ENCODE data around the gene PRKCZ. TPM values are rescaled to one million over a fixed set of nuclear protein-coding genes. Genes with fewer than 3 reads are reported as not detected.

Gene PRKCZ
- total and polyA plus RNA-seq, 9 of the 15 experiments (the other 6 are each of a cell fraction or from before 2014, with no cell fraction given), result 0.07 to 3.1 (median 1.3) TPM

DNA sequence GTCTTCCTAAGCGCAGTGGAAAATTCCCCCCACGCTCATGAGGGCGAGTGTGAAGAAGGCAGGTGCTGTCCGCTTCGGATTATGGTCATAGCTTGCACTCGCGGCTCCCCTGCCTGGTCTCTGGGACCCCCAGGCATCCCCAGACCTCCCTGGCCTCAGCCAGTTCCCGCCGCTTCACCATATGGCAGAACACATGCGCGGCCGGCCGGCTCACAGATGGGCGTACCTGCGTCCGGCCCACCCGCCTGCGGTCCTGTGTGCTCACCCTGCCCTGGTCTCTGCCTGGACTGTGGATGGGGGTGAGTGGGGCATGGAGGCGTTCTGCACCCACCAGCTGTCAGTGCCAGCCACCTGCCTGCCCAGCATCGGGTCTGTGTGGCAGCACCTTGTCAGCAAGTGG is 34.1 kb downstream of the PRKCZ start:
- Histone ChIP-seq H3K79me2 (ENCODE audit: control insufficient read depth, insufficient read depth, low read length) (no peaks in the 10 kb centered on the region), H4K20me1 (replicated peaks; ENCODE audit: control insufficient read depth, insufficient read depth, low read length) (peaks cover 3% of the 10 kb centered on the region), H3K36me3 (ENCODE audit: control insufficient read depth, insufficient read depth, low read length) (no peaks in the 10 kb centered on the region), H2AFZ (ENCODE audit: low read depth, low read length) (no peak overlapping the region), H3K9ac (ENCODE audit: insufficient read depth in 1 of 2, low read depth in 2 of 2, low read length in 2 of 2) (no peak overlapping the region), H3K4me2 (ENCODE audit: insufficient read depth, low read length) (no peak overlapping the region), H3K9me1 (ENCODE audit: control insufficient read depth, insufficient read depth, low read length) (no peaks in the 10 kb centered on the region), H3K27me3 (ENCODE audit: control insufficient read depth in 2 of 2, insufficient read depth in 2 of 2, low read length in 2 of 2) (peaks cover 65 to 97% of the 10 kb centered on the region in 2 experiments), H3K4me3 (no peak overlapping the region), H3K9me3 (replicated peaks; ENCODE audit: control insufficient read depth, insufficient read depth, low read depth, low read length) (no peaks in the 10 kb centered on the region), H3K27ac (ENCODE audit: extremely low read depth, low read depth, low read length) (no peak overlapping the region), H3K4me1 (replicated peaks in 1 of 2; ENCODE audit: control insufficient read depth in 2 of 2, insufficient read depth in 2 of 2, low read length in 2 of 2) (peaks cover 0 to 13% of the 10 kb centered on the region in 2 experiments; a peak in 2 of 5 replicates)
- intact Hi-C loops (cut with micrococcal nuclease) (no loop called here), in situ Hi-C loops (cut with MboI) (no loop called here)
- POLR2A ChIA-PET, result interaction anchor here (1.0 to 1.2 kb wide), 2 partner anchors 12 to 35 kb away, joined by 3 to 5 read pairs; no protein-coding TSS in a partner anchor
- no TSS peak for BruUV-seq (replicated peaks)
- CTCF ChIA-PET (ENCODE audit: low intra/inter-chr PET ratio), result no interaction called here
- no peak for FAIRE-seq
- DNase-seq (ENCODE audit: extremely low read depth in 1 of 4, low spot score in 3 of 4), result no peak
- no peak for ATAC-seq
- TF ChIP-seq, protein P1, sequence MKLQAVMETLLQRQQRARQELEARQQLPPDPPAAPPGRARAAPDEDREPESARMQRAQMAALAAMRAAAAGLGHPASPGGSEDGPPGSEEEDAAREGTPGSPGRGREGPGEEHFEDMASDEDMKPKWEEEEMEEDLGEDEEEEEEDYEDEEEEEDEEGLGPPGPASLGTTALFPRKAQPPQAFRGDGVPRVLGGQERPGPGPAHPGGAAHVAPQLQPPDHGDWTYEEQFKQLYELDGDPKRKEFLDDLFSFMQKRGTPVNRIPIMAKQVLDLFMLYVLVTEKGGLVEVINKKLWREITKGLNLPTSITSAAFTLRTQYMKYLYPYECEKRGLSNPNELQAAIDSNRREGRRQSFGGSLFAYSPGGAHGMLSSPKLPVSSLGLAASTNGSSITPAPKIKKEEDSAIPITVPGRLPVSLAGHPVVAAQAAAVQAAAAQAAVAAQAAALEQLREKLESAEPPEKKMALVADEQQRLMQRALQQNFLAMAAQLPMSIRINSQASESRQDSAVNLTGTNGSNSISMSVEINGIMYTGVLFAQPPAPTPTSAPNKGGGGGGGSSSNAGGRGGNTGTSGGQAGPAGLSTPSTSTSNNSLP (IDR thresholded peaks at IDR 0.05; ENCODE audit: borderline replicate concordance, low read depth, low read length), result no peak
- TF ChIP-seq CREB1 (IDR thresholded peaks at IDR 0.05) (no peak), CREB1 (CRISPR knock-in tag; IDR thresholded peaks at IDR 0.05) (no peak), ZNF766 (CRISPR knock-in tag; conservative IDR thresholded peaks at IDR 0.05) (no peak), EHMT2 (IDR thresholded peaks at IDR 0.05) (no peak)
- 8% methylated on average over 20 of the region's 20 CpGs for WGBS (ENCODE audit: insufficient coverage, low coverage, missing lambda C conversion rate)
